ENCODE data around the gene C7. TPM values are rescaled to one million over a fixed set of nuclear protein-coding genes. Genes with fewer than 3 reads are reported as not detected.

The C7 gene
- total and polyA plus RNA-seq, 2 of the 13 experiments (the other 11 are each of a cell fraction or from before 2014, with no cell fraction given), result 1.7 to 3.5 TPM

DNA sequence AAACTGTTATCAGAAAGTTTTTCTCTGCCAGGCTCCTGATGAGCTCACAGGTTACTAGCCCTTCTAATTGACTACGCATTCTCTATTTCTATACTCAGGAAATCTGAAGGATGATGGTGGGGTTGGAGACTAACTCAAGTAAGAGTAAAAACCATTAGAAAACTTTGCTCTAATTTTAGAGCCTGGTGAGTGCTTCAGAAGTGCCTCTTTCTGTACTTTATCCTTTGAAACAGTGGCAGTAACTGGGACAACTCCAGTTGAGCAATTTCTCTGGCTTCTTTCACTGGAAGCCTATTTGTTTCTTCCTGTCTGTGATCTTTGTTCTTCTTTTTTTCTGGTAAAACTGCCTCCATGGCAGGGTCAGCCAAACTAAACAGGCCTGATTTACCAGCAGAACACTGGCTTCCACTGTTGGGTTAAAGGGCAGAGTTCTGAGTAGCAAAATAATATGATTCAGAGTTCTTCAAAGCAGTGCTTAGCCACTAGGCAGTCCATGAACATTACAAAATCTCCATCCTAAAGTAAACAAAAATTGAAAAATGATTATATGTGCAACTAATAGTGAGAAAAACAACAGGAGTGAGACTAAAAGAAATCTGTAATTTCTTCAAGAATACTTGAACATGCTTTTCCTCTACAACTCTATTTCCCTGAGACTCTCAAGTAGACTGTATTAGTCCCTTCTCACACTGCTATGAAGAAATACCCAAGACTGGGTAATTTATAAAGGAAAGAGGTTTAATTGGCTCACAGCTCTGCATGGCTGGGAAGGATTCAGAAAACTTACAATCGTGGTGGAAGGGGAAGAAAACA is 82.1 kb downstream of the C7 start:
- FAIRE-seq, result peak; percentile 82
- in situ Hi-C loops (cut with HindIII; ENCODE audit: extremely low pct_ligation_motif_present, low pct_unique_long_range_greater_than_20kb), result no loop called here
- ChIA-PET CTCF (ENCODE audit: low intra/inter-chr PET ratio, low total read pairs) (no interaction called here), POLR2A (interaction anchor here (0.9 kb wide), 1 partner anchor 956 kb away, joined by 3 read pairs; no protein-coding TSS in a partner anchor)
- no peaks in the 10 kb centered on the region; the same call in 1 of the 2 replicates for H3K9me3 ChIP-seq (ENCODE audit: low read length)
- no peaks in the 10 kb centered on the region for H3K36me3 ChIP-seq (replicated peaks in 1 of 2; ENCODE audit: control insufficient read depth in 1 of 2, insufficient read depth in 2 of 2, low read length in 2 of 2)
- no peaks in the 10 kb centered on the region for H3K27me3 ChIP-seq (ENCODE audit: control insufficient read depth in 1 of 2, insufficient read depth in 2 of 2, low read length in 2 of 2)
- WGBS (ENCODE audit: low lambda C conversion rate), result 7% methylated on average over 2 of the region's 2 CpGs
- no peaks in the 10 kb centered on the region for H4K20me1 ChIP-seq (ENCODE audit: insufficient read depth, low read length)
- ATAC-seq, result peak; percentile 98
- H3K4me1 ChIP-seq (ENCODE audit: insufficient read depth, low read length), result peaks cover 51% of the 10 kb centered on the region
- no TSS peak for BruUV-seq (replicated peaks)
- no peak overlapping the region for H2AFZ ChIP-seq (ENCODE audit: low read length)
- peak overlapping the region; percentile 64 for H3K4me2 ChIP-seq (ENCODE audit: low read depth, low read length)
- H3K27ac ChIP-seq (ENCODE audit: extremely low read length, insufficient read depth, low read length), result peak overlapping the region; percentile 91
- no peaks in the 10 kb centered on the region for H3K79me2 ChIP-seq (ENCODE audit: insufficient read depth, low read length)
- DNase-seq (ENCODE audit: low spot score), result peak; percentile 94
- intact Hi-C loops (cut with micrococcal nuclease; ENCODE audit: unreplicated experiment), result loop anchor here (1.0 to 10.0 kb wide), 4 partner anchors 82 to 651 kb away; partner anchors contain the start of gene C7
- H3K4me3 ChIP-seq (replicated peaks in 1 of 3; ENCODE audit: insufficient read depth in 1 of 3, low read depth in 2 of 3, low read length in 3 of 3), result peak overlapping the region in 2 of 3 experiments; percentile 9 to 24; a peak in 1 of 6 replicates
- H3K9ac ChIP-seq (ENCODE audit: insufficient read depth, low read depth, low read length), result peak overlapping the region; percentile 65
- TF ChIP-seq, protein P1, sequence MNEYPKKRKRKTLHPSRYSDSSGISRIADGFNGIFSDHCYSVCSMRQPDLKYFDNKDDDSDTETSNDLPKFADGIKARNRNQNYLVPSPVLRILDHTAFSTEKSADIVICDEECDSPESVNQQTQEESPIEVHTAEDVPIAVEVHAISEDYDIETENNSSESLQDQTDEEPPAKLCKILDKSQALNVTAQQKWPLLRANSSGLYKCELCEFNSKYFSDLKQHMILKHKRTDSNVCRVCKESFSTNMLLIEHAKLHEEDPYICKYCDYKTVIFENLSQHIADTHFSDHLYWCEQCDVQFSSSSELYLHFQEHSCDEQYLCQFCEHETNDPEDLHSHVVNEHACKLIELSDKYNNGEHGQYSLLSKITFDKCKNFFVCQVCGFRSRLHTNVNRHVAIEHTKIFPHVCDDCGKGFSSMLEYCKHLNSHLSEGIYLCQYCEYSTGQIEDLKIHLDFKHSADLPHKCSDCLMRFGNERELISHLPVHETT (CRISPR knock-in tag; conservative IDR thresholded peaks at IDR 0.05), result no peak
- TF ChIP-seq ZSCAN9 (CRISPR knock-in tag; IDR thresholded peaks at IDR 0.05; ENCODE audit: borderline replicate concordance) (peak; percentile 65; the same call in 1 of the 2 replicates), ZNF20 (CRISPR knock-in tag; IDR thresholded peaks at IDR 0.05) (no peak), ZNF775 (CRISPR knock-in tag; IDR thresholded peaks at IDR 0.05; ENCODE audit: borderline replicate concordance) (no peak), U2AF1 (optimal IDR thresholded peaks at IDR 0.05; ENCODE audit: low read depth, low read length) (no peak), ESRRA (CRISPR knock-in tag; IDR thresholded peaks at IDR 0.05; ENCODE audit: low read depth) (peak; percentile 53; the same call in 1 of the 2 replicates), KLF11 (CRISPR knock-in tag; IDR thresholded peaks at IDR 0.05) (no peak), ZNF737 (CRISPR knock-in tag; IDR thresholded peaks at IDR 0.05; ENCODE audit: borderline replicate concordance) (no peak), SP4 (CRISPR knock-in tag; IDR thresholded peaks at IDR 0.05) (no peak), ZFP62 (CRISPR knock-in tag; IDR thresholded peaks at IDR 0.05) (no peak), RAD51 (IDR thresholded peaks at IDR 0.05; ENCODE audit: borderline replicate concordance) (no peak), XBP1 (CRISPR knock-in tag; IDR thresholded peaks at IDR 0.05) (no peak), NR3C1 (CRISPR knock-in tag; IDR thresholded peaks at IDR 0.05) (no peak), FOXO1 (CRISPR knock-in tag; IDR thresholded peaks at IDR 0.05) (peak; percentile 85), AGO1 (IDR thresholded peaks at IDR 0.05; ENCODE audit: low read depth, low read length, poor library complexity, severe bottlenecking) (no peak), JUNB (CRISPR knock-in tag; IDR thresholded peaks at IDR 0.05; ENCODE audit: borderline replicate concordance) (no peak), MAFF (IDR thresholded peaks at IDR 0.05; ENCODE audit: low read depth, low read length) (0 out of 2 replicates have a peak, but pooled peaks have one; percentile 37), MZF1 (CRISPR knock-in tag; IDR thresholded peaks at IDR 0.05; ENCODE audit: borderline replicate concordance) (no peak), ZNF567 (CRISPR knock-in tag; IDR thresholded peaks at IDR 0.05; ENCODE audit: borderline replicate concordance) (no peak)
- TF ChIP-seq, protein P2, sequence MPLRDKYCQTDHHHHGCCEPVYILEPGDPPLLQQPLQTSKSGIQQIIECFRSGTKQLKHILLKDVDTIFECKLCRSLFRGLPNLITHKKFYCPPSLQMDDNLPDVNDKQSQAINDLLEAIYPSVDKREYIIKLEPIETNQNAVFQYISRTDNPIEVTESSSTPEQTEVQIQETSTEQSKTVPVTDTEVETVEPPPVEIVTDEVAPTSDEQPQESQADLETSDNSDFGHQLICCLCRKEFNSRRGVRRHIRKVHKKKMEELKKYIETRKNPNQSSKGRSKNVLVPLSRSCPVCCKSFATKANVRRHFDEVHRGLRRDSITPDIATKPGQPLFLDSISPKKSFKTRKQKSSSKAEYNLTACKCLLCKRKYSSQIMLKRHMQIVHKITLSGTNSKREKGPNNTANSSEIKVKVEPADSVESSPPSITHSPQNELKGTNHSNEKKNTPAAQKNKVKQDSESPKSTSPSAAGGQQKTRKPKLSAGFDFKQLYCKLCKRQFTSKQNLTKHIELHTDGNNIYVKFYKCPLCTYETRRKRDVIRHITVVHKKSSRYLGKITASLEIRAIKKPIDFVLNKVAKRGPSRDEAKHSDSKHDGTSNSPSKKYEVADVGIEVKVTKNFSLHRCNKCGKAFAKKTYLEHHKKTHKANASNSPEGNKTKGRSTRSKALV (CRISPR knock-in tag; IDR thresholded peaks at IDR 0.05), result no peak
- TF ChIP-seq, protein P3, sequence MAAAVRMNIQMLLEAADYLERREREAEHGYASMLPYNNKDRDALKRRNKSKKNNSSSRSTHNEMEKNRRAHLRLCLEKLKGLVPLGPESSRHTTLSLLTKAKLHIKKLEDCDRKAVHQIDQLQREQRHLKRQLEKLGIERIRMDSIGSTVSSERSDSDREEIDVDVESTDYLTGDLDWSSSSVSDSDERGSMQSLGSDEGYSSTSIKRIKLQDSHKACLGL (CRISPR knock-in tag; IDR thresholded peaks at IDR 0.05), result no peak
